Fibroblast of the conjunctiva (primary cell): ENCODE data around the gene RNPEPL1.
"Not testable (repeated sequence)": the region's sequence is repeated elsewhere in the genome, so short reads cannot be mapped to it uniquely, and the experiment has no call there.

Source experiments
- DNase-seq: peaks from one replicate; pipeline ENCODE4 v3.0.0-alpha.2; 2010; ENCODE audit warnings: low read depth

Gene RNPEPL1, protein sequence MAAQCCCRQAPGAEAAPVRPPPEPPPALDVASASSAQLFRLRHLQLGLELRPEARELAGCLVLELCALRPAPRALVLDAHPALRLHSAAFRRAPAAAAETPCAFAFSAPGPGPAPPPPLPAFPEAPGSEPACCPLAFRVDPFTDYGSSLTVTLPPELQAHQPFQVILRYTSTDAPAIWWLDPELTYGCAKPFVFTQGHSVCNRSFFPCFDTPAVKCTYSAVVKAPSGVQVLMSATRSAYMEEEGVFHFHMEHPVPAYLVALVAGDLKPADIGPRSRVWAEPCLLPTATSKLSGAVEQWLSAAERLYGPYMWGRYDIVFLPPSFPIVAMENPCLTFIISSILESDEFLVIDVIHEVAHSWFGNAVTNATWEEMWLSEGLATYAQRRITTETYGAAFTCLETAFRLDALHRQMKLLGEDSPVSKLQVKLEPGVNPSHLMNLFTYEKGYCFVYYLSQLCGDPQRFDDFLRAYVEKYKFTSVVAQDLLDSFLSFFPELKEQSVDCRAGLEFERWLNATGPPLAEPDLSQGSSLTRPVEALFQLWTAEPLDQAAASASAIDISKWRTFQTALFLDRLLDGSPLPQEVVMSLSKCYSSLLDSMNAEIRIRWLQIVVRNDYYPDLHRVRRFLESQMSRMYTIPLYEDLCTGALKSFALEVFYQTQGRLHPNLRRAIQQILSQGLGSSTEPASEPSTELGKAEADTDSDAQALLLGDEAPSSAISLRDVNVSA

DNA sequence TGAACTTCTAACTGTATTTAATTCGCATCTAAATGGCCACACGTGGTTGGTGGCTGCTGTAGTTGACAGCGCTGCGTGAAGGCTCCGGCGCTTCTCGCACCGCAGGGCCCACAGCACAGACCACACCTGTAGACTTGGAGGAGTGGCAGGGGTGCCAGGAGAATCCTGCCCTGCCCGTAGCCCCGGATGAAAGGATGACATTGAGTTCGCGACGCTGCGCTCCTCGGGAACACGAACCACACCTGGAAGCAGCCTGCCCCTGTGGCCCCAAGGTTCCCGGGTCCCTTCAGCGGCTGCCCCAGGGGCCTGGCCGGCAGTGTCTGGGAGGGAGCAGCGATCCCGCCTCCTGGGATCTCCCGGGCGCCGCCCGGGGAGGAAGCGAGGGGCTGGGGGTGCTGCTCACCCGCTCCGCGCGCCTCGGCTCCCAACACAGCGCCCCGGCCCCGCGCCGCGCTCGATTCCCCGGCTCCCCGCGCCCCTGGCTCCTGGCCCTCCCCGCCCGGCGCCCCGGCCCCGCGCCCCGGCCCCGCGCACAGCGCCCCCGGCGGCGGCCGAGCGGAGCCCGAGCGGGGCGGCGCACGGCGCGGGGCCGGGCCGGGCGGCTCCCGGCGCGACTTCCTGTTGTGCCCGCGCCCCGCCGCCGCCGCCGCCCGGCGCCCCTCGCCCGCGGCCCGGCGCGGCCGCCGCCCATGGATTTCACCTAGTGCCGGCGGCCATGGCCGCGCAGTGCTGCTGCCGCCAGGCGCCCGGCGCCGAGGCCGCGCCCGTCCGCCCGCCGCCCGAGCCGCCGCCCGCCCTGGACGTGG, at the start of gene RNPEPL1:
TSS of gene RNPEPL1 (plus strand) at position 613 of the 806 bp plus-strand sequence. CDS start at position 716, 103 bp downstream.
- DNase-seq: no peak

DNA sequence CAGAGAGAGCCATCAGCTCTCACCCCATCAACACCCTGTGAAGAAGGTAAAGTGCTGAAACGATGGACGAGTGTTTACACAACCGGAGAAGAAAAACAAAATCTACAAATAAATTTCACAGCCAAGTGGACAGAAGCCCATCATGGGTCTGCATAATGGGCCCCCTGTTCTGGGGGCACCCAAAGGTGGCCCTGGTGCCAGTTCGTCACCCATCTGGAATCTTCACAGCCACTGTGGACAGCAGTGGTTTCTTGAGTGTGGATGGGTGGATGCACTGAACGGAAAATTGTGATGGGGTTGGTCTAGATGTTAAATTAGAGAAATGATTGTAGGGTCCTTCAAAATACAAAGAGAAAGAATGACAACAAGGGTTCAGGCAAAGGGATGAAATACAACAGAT, 49.3 kb upstream of the RNPEPL1 start:
- DNase-seq: no peak

DNA sequence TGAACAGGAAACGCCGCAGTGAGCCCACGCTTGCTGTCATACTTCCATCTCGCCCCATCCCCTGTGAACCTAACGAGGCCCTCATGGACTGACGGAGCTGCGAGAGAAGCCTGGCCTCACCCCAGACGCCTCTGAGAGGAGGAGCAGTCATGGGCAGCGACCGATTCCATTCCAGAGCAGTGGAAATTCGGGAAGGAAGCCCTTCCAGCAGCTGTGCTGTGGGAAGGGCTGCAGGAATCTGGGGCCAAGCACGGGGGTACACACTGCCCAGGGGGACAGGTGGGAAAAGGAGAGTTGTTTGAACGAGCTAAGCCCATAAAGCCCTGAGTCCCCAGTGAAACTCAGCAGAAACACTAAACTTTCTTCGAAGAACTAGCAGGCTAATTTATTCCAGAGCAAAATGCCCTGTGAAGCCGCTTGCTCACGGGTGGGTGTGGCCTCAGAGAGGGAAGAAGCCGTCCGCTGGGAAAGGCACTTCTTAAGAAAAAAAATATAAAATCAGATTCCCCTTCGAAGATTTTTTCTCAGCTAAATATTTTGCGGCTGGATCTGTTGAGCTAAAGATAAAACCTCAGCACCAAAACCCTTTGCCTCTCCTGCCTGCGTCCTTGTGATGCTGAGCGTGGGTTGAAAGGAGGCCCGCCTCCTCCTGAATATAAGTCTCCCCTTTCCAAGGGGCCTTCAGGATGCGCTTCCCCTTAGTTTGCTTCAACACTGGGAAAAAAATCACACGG, 48.7 kb upstream of the RNPEPL1 start:
- DNase-seq: peak; percentile 29

DNA sequence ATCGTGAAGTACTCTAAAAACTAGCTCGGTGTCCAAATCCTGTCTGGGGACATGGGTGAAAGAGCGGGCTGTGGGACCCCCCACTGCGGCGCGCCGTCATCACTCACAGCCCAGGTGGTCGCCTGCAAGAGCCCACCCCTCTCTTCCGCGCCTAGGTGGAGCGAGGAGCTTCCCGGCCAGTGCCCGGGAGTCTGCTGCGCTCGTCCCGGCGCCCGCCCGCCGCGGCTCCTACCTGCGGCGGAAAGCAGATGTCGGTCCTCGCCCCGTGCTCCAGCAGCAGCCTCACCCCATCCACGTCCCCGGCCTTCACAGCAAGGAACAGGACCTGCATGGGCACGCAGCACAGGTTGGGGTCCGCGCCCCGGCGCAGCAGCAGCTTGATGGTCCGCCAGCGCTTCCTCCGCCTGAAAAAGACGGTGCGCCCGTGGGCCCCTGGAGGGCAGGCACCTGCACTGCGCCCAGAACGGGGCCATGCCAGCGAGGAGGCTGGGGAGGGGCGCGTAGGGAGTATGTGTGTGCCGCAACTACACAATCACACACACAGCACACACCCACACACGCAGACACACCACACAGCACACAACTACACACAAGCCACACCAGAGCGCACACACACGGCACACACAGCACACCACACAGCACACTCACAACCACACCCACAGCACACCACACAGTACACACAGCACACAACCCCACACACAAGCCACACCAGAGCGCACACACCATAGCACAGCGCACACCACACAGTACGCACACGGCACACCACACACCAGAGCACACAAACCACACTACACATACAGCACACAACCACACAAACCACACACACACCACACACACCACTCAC, 47.9 kb upstream of the RNPEPL1 start:
- DNase-seq: no peak

DNA sequence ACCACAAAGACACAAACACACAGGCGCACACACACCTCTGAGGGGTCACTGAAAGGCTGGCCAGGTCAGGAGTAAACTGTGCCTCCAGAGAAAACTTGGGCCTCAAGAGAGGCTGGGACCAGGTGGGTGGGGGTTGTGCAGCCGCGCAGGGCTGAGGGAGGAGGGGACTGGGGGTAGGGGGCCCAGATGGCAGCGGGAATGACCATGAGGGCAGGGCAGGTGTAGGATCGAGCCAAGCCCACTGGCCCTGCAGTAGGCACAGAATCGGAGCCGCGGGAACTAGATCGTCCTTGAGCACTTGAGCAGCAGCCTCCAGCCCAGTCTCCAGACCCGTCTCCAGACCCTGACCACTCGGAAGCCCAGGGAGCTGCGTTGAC, 47.3 kb upstream of the RNPEPL1 start:
- no peak for DNase-seq

DNA sequence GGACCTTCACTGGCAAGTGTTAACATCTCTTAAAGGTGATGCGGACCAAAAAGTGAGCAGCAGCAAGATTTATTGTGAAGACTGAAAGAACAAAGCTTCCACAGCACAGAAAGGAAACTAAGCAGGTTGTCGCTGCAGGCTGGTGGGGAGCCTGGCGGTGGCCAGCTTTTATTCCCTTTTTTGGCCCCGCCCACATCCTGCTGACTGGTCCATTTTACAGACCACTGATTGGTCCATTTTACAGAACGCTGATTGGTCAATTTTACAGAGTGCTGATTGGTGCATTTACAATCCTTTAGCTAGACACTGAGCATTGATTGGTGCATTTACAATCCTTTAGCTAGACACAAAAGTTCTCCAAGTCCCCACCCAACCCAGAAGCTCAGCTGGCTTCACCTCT, 46.4 kb upstream of the RNPEPL1 start:
- not testable (repeated sequence) for DNase-seq

DNA sequence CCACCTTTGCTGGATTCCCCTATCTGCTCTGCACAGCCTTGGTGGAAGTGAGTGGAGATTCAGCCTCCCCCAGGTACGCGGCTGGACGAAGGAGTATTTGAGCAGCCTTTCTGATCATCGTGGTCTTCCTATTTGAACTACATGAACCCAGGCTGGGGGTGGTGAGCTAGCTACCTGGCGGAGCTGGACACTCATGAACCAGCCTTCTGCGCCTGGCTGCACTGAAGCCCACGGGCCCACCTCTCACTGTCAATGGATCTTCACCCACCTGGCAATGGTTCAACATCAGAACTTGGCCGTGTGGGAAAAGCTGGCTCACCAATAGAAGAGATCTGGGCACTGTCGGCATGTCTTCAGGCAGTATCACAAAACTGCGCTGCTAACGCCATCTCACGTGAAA, 45.9 kb upstream of the RNPEPL1 start:
- no peak for DNase-seq

DNA sequence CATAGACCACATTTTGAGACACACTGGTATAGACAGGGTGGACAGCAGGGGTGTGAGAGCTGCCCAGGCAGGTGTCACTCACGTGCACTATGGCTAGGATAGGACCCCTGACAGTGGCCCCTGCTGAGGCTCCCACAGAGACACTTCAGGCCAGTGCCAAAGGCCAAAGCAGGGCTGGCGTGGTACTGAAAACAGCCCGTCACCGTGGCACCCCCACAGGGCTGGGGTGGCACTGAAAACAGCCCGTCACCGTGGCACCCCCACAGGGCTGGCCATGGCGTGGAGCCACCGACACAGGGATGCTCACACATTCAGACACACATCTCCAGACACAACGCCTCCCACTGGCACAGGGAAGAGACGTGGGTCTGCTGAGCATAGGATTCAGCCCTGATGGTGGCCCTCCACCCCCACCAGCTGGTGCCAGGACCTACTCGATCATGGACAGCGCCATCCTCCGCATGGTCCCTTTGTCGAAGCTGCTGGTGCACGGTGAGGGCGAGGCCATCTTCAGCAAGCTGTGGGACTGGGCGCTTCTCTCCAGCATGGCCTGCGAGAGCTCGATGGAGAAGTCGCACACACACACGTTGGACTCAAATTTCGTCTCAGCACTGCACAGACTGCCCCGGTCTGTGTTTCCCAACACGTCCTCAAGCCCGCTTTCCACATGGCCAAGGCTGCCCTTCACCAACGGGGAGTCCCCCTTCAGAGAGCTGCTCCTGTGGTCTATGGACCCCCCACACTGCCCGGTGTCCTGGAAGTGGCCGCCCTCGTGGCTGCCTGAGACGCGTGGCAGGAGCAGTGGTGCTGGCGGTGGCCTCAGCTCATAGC, 44.6 kb upstream of the RNPEPL1 start:
- no peak for DNase-seq

DNA sequence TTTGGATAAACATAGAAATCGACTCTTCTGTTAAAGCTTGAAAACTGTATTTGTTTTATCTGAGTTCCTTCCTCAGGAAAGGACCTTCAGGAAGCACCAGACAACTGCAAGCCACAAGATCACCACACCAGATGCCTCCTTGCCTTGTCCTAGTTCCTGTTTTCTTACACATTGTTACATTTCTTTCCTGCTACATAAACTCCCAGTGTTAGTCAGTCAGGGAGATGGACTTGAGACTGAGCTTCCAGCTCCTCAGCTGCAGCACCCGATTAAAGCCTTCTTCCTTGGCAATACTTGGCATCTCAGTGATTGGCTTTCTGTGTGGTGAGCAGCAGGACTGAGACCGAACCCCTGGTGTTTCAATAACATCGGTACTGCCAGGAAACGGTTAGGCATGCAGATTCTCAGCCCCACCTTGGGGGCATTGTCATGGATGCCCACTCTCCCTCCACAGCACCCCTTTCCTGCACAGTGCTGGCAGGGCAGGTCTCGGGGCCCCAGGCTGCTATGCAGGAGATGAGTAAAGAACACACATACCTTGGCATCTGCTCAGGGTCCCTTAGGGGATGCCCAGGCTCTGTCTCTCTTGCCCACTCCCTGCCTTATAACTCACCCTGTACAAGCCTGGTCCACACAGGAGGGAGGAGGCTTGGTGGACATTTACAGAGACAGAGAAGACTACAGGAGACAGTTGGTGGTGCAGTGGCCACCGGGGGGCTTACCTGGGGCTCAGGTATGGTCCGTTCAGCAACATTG, 43.1 kb upstream of the RNPEPL1 start:
- DNase-seq: no peak

DNA sequence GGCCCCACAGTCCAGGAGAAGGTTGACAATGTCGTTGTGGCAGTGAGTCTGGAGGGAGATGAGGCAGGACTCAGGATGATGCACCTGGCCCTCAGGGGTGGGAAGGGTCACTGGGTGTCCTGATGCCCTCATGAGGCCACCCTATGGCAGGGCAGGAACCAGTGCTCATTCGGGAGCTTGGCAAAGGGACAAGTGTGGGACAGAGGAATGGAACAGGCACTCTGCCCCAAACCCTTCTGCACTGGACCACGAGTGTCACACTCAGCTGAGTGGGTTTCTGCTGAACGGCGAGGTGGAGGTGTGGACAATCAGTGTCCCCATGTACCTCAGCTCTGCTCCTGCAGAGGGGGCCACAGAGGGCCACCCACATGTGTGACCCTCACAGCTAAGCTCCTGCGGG, 42.5 kb upstream of the RNPEPL1 start:
- DNase-seq: no peak

DNA sequence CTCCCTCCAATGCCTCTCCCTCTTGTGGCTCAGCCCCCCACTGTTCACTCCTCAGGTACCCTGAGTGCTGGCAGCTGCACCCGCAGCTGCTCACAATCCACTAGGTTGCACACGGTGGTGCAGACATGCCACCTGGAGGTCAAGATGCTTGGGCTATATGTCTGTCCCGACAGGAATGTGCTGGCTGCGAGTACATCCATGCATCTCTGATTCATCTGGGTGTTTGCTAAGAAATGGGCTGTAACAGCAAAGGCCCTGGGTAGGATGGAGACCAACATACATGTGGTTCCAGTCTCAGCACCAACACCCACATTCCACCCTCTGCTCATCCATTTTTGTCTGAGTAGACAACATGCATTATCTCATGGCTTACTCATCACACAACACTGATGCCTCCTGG, 41.8 kb upstream of the RNPEPL1 start:
- no peak for DNase-seq

DNA sequence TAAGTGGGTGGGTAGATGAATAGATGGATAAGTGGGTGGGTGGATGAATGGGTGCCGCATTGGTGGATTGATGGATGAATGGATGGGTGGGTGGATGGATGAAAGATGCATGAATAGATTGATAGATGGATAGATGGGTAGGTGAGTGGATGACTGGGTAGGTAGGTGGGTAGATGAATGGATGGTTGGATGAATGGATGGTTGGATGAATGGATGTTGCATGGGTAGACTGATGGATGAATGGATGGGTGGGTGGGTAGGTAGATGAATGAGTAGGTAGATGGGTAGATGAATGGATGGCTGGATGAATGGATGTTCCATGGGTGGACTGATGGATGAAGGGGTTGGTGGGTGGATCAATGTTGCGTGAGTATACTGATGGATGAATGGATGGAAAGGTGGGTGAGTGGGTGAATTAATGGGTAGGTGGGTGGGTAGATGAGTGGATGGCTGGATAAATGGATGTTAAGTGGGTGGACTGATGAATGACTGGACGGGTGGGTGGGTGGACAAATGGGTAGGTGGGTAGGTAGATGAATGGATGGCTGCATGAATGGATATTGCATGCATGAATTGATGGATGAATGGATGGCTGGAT, 41.0 kb upstream of the RNPEPL1 start:
- DNase-seq: no peak

DNA sequence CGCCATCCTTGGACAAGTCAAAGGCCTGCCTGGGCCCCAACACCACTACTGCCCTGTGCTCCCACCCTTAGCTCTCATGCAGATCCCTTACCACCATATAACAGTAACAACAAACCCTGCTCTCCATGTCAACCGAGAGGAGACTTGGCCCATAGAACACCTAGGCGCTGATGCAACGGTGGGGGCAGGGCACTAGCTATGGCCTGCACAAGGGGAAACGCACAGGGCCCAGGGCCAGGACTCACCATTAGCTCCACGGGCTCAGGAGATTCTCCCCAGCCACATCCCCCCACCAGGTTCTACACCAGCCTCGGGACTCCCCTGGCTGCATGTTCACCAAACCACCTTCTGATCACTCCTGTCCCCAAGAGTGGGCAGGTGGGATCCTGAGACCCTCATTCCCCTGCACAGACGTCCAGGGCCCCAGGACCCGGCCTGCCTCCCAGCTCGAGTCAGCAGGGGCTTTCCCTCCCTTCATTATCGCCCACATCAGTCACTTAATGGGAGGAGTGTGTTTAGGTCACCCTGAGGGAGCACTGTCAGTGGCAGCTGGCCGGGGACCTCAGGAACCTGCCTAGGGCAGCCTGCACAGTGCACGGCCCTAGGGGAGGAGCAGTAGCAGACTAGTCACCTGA, 39.8 kb upstream of the RNPEPL1 start:
- DNase-seq: no peak

DNA sequence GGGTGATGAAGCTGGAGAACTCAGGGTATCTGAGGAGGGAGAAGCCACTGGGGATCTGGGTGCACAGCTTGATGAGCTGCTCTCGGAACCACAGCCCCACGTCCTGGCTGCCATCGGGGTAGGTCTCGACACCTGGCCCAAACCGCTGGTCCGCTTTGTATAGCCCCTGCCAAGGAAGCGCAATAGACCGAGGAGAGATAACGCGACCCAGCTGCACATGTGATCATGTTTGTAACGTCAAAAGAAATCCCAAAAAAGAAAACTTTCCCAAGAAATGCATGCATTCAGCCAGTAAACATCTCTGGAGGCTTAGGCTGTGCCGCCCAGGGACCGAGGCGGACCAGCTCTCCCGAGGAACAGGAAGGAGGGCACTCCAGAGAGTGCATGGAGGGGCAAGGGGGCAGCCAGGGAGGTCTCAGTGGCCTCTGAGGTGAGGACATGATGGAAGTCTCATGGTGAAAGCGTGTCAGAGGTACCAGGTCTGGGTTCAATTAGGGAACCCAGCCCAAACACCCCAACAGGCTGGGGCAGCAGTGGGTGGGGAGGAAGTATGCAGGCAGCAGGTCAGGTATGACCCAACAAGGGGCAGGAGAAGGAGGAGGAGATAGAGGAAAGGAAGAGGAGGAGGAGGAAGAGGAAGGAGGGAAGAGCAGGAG, 38.8 kb upstream of the RNPEPL1 start:
- DNase-seq: no peak

DNA sequence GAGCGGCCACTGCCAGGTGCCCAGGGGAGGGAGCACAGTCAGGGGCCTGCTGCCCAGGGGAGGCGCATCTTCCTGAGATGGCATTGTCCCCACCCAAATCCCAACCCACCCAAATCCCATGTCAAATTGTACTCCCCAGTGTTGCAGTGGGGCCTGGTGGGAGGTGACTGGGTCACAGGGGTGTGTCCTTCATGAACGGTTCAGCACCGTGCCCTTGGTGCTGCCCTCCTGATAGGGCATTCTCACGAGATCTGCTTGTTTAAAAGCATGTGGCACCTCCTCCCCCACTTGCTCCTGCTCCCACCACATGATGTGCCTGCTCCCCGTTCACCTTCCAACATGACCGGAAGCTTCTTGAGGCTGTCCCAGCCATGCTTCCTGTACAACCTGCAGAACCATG, 38.1 kb upstream of the RNPEPL1 start:
- DNase-seq: no peak

DNA sequence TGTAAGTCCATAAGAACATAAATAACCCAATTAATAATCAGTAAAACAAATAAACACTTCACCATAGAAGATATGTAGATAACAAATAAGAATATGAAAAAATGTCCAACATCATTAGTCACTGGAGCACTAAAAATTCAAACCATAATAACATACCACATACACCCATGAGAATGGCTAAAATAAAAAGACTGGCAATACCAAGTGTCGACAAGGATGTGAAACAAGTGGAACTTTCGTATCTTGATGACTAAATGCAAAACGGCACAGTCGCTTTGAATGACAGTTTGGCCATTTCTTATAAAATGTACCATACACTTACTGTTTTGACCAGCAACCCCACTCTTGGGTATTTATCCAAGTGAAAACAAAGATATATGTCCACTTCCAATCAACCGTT, 37.2 kb upstream of the RNPEPL1 start:
- DNase-seq: no peak

DNA sequence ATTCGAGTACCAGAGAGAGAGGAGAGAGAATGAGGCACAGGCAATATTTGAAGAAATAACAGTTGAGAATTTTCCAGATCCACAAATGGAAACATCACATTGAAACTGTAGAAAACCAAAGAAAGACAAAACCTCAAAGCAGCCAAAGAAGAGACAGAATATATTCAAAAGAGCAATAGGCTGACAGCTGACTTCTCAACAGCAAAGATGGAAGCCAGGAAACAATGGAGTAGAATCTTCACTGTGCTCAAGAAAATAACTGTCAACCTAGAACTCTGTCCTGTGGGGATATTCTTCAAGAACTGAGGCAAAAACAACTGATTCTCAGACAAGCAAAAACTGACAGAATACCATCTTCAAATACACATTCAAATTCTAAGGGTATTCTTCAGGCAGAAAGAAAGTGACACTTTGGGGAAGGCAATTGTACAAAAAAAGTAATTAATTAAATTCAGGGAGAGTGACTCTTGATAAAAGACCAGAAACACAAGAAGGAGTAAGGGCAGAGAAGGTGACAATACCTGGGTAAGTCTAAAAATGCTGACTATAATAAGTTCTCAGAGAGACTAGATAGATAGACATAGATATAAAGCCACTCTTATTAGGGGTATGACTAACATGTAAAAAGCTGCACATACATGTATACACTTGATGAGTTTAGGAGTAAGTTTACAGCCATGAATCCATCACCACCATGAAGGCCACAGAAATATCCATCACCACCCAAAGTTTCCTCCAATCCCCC, 36.1 kb upstream of the RNPEPL1 start:
- DNase-seq: no peak
